SK-MEL-5 (cell line): ENCODE results near the gene KIF18B. TPM values are rescaled to one million over a fixed set of nuclear protein-coding genes. Genes with fewer than 3 reads are reported as not detected.

Experiments
- DNase-seq: peaks from one replicate; pipeline ENCODE4 v3.0.0-alpha.2; 2016; ENCODE audit warnings: low read depth, low spot score
- in situ Hi-C: cut with HindIII; loops from 2 replicates; pipeline ENCODE4 v1.10.0; 2016; ENCODE audit warnings: low sequenced_read_pairs, high pct_unique_total_duplicates, low pct_unique_long_range_greater_than_20kb
- total RNA-seq: library from RNA; depleted of rRNA; stranded (reverse); fragments of >200 nt; shearing (Covaris generic); gene quantifications from 2 replicates; pipeline ENCODE4 v1.2.3, GENCODE V29; 2014

KIF18B gene
- total RNA-seq, 1 experiment from 2014 or later, result 2.0 TPM

- in situ Hi-C loops, result no loop called here
Observed at GRCh38 chr17:44902135-44902760, 45.3 kb downstream of the KIF18B start.

DNA sequence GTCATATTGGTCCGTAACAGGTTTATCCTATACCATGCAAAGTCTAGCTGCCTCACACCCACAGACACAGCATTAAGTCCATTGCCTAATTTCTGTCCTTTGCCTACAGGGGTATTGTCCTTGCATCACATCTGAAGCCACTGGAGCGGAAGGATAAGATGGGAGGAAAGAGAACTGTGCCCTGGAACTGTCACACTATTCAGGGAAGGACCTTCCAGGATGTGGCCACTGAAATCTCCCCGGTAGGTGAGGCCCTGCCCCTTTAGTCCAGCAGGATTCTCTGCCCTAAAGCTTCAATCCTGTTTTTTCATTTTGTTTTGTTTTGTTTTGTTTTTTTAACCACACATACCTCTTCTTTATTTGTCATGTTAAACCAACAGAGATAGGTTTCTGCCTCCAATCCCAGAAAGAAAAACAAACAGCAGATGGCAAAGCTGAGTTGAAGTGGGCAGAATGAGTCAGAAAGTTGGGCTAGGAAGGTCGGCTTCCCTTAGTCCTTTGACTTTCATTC, 46.1 kb downstream of the KIF18B start:
- DNase-seq, result peak; percentile 6
- in situ Hi-C loops, result no loop called here

More at GRCh38 chr17:44902135-44902760, 45.3 kb downstream of the KIF18B start:
- no peak for DNase-seq

DNA sequence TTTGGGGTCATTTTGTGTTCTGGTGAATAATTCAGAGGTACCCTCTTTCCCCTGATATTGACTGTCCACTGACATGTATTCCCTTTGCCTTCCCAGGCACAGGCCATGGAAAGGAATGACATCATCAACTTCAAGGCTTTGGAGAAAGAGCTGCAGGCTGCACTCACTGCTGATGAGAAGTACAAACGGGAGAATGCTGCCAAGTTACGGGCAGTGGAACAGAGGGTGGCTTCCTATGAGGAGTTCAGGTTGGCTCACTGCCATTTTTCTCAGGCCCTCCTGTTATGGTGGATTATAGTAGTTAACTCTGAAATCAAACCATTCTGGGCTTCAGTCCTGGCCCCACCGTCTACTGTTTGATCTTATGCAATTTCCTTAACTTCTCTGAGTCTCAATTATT, 46.7 kb downstream of the KIF18B start:
- in situ Hi-C loops, result no loop called here
- peak; percentile 48 for DNase-seq

GRCh38 chr17:44899074-44899782, 48.3 kb downstream of the KIF18B start, which contains the start of gene EFTUD2:
Gene EFTUD2, minus strand, starts transcription at chr17:44899445. Its CDS starts 4,924 bp downstream, at chr17:44894521.
- DNase-seq, result peak; percentile 86
- in situ Hi-C loops, result no loop called here

GRCh38 chr17:44898768-44899073, 48.9 kb downstream of the KIF18B start:
- in situ Hi-C loops, result no loop called here
- DNase-seq, result no peak

DNA sequence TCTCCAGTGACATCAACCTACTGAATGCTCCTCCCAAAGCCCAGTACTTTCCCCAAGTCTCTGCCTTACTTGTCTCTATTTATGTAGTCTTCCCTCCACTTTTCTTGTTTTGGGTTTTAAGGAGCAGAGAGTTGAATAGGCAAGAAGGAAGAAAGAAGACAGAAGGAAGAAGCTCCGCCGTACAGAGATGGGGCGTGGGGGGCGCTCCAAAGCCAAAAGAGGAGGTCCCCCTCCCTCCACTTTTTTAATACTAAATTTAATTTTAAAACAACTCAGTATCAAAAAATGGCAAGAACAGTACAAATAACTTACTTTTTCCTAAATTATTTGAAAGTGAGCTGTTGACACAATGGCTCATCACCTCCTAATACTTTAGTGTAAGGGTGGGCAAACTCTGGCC, 52.9 kb downstream of the KIF18B start:
- in situ Hi-C loops, result no loop called here
- no peak for DNase-seq

- no peak for DNase-seq
- in situ Hi-C loops, result no loop called here
Observed at GRCh38 chr17:44892250-44892649, 55.3 kb downstream of the KIF18B start.

GRCh38 chr17:44889003-44889402, 58.6 kb downstream of the KIF18B start:
- in situ Hi-C loops, result no loop called here
- DNase-seq, result no peak

GRCh38 chr17:44887971-44888954, 59.3 kb downstream of the KIF18B start:
- in situ Hi-C loops, result no loop called here
- DNase-seq, result no peak

- in situ Hi-C loops, result no loop called here
- DNase-seq, result no peak
Observed at GRCh38 chr17:44887016-44887415, 60.6 kb downstream of the KIF18B start.

DNA sequence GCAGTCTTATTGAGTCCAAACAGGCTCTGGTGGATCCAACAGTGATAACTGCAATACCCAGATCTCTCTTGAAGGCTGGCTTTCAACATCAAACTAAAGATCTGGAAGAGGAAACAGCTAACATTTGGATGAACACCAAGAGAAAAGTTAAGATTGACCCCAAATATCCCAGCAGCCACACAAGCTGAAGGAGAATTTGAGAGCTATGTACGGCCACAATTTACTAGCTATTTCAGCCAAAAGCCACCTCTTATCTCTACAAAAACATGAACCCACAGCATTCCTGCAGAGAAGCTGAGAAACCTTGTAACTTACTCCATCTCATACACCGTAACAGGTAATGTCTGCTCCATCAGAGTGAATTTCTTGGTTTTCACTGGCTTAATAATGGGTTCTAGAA, 62.6 kb downstream of the KIF18B start:
- in situ Hi-C loops, result no loop called here

DNA sequence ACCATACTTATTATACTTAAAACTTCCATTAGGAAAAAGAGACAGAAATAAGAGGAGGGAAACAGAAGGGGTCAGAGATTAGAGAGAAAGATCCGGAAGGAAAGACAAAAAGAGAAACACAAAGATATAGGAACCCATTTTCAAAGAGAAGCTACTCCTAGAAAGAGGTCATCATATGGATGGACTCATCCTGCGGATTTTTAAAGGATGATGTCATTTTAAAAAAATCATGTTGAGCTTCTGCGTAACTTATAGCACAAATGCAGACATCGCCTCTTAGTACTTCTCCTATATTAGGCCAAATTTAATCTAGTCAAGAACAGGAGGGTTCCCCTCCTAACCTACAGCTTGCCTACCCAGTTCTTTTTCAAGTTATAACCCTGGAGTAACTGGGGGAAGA, 66.4 kb downstream of the KIF18B start:
- in situ Hi-C loops, result no loop called here

More for the DNA sequence above, 62.6 kb downstream of the KIF18B start:
- no peak for DNase-seq

GRCh38 chr17:44880062-44880461, 67.5 kb downstream of the KIF18B start:
- in situ Hi-C loops, result no loop called here
- no peak for DNase-seq

More for the DNA sequence above, 66.4 kb downstream of the KIF18B start:
- DNase-seq, result no peak

- no peak for DNase-seq
- in situ Hi-C loops, result no loop called here
Observed at GRCh38 chr17:44879376-44879775, 68.2 kb downstream of the KIF18B start.

- in situ Hi-C loops, result no loop called here
- peak; percentile 62 for DNase-seq
Observed at GRCh38 chr17:44878627-44879221, 68.8 kb downstream of the KIF18B start.

- DNase-seq, result no peak
- in situ Hi-C loops, result no loop called here
Observed at GRCh38 chr17:44877121-44877520, 70.5 kb downstream of the KIF18B start.

- no peak for DNase-seq
- in situ Hi-C loops, result no loop called here
Observed at GRCh38 chr17:44875761-44876160, 71.8 kb downstream of the KIF18B start.
